CD4-positive, alpha-beta T cell treated with Interleukin-10 for 1 hour (primary cell): ENCODE results near the gene CCT6B.
"Not testable (repeated sequence)": the region's sequence is repeated elsewhere in the genome, so short reads cannot be mapped to it uniquely, and the experiment has no call there.

Experiments
- DNase-seq: peaks from one replicate; pipeline ENCODE4 v3.0.0-alpha.2; 2020

The CCT6B gene

GRCh38 chr17:34961093-34961911, at the start of gene CCT6B, which contains the start of gene ZNF830:
CCT6B (minus strand) TSS chr17:34961460; CDS start chr17:34961393, 67 bp downstream.
ZNF830 (plus strand) TSS chr17:34961540; CDS start chr17:34961567, 27 bp downstream.
- DNase-seq: peak; percentile 93

- DNase-seq: no peak
These were observed 48.8 kb upstream of the CCT6B start for GRCh38 chr17:35010093-35010492.

GRCh38 chr17:35006961-35007360, 45.7 kb upstream of the CCT6B start:
- DNase-seq: no peak

- DNase-seq: no peak
These were observed 45.1 kb upstream of the CCT6B start for GRCh38 chr17:35006345-35006744.

- DNase-seq: no peak
These were observed 42.5 kb upstream of the CCT6B start for GRCh38 chr17:35003778-35004177.

GRCh38 chr17:35002876-35003551, 41.8 kb upstream of the CCT6B start:
- no peak for DNase-seq

- no peak for DNase-seq
These were observed 40.3 kb upstream of the CCT6B start for GRCh38 chr17:35001549-35001948.

GRCh38 chr17:35000965-35001364, 39.7 kb upstream of the CCT6B start:
- DNase-seq: not testable (repeated sequence)

GRCh38 chr17:34999456-34999855, 38.2 kb upstream of the CCT6B start:
- DNase-seq: no peak

GRCh38 chr17:34998205-34998604, 36.9 kb upstream of the CCT6B start:
- peak; percentile 85 for DNase-seq

GRCh38 chr17:34997355-34997862, 36.1 kb upstream of the CCT6B start:
- no peak for DNase-seq

GRCh38 chr17:34996422-34997285, 35.4 kb upstream of the CCT6B start:
- DNase-seq: no peak

- DNase-seq: no peak
These were observed 31.8 kb upstream of the CCT6B start for GRCh38 chr17:34993031-34993430.

GRCh38 chr17:34991606-34992005, 30.3 kb upstream of the CCT6B start:
- no peak for DNase-seq

GRCh38 chr17:34990921-34991365, 29.7 kb upstream of the CCT6B start:
- no peak for DNase-seq

GRCh38 chr17:34989473-34989872, 28.2 kb upstream of the CCT6B start:
- no peak for DNase-seq

- DNase-seq: no peak
These were observed 27.4 kb upstream of the CCT6B start for GRCh38 chr17:34988644-34989043.

GRCh38 chr17:34987232-34987631, 26.0 kb upstream of the CCT6B start:
- DNase-seq: no peak

- no peak for DNase-seq
These were observed 20.4 kb upstream of the CCT6B start for GRCh38 chr17:34981538-34982241.

GRCh38 chr17:34980681-34981537, 19.6 kb upstream of the CCT6B start:
- DNase-seq: peak; percentile 79

GRCh38 chr17:34980353-34980680, 19.1 kb upstream of the CCT6B start, which contains the start of gene LIG3:
LIG3 (plus strand) TSS chr17:34980512; CDS start chr17:34983006, 2,494 bp downstream.
- DNase-seq: peak; percentile 94
